HG02938 (cell line): ENCODE data around the gene IGSF21.

Experiments
- ATAC-seq: cut with Tn5 transposase; IDR thresholded peaks from one replicate; pipeline ENCODE4 v1.9.1; 2021; ENCODE audit warnings: mild to moderate bottlenecking, moderate library complexity; ENCODE audit not compliant: unreplicated experiment

Gene IGSF21

GRCh38 chr1:18290740-18291412, 183.3 kb downstream of the IGSF21 start:
- ATAC-seq: no peak

- ATAC-seq: no peak
Observed at GRCh38 chr1:18292531-18292930, 184.9 kb downstream of the IGSF21 start.

- no peak for ATAC-seq
Observed at GRCh38 chr1:18293291-18293690, 185.7 kb downstream of the IGSF21 start.

- ATAC-seq: no peak
Observed at GRCh38 chr1:18294437-18295176, 187.0 kb downstream of the IGSF21 start.

GRCh38 chr1:18297896-18298648, 190.5 kb downstream of the IGSF21 start:
- ATAC-seq: no peak

- ATAC-seq: no peak
Observed at GRCh38 chr1:18299441-18300338, 192.1 kb downstream of the IGSF21 start.

GRCh38 chr1:18300376-18300775, 192.8 kb downstream of the IGSF21 start:
- ATAC-seq: no peak

- ATAC-seq: no peak
Observed at GRCh38 chr1:18302788-18303413, 195.3 kb downstream of the IGSF21 start.

- no peak for ATAC-seq
Observed at GRCh38 chr1:18304151-18304869, 196.7 kb downstream of the IGSF21 start.

- ATAC-seq: no peak
Observed at GRCh38 chr1:18305182-18305795, 197.7 kb downstream of the IGSF21 start.

GRCh38 chr1:18307329-18307898, 199.8 kb downstream of the IGSF21 start:
- no peak for ATAC-seq

- no peak for ATAC-seq
Observed at GRCh38 chr1:18309552-18310155, 202.1 kb downstream of the IGSF21 start.

- no peak for ATAC-seq
Observed at GRCh38 chr1:18312961-18313360, 205.4 kb downstream of the IGSF21 start.

GRCh38 chr1:18313523-18313922, 205.9 kb downstream of the IGSF21 start:
- ATAC-seq: no peak

GRCh38 chr1:18314399-18314798, 206.8 kb downstream of the IGSF21 start:
- ATAC-seq: no peak

GRCh38 chr1:18315449-18315848, 207.9 kb downstream of the IGSF21 start:
- ATAC-seq: no peak

GRCh38 chr1:18316764-18317163, 209.2 kb downstream of the IGSF21 start:
- no peak for ATAC-seq

- no peak for ATAC-seq
Observed at GRCh38 chr1:18319099-18319498, 211.5 kb downstream of the IGSF21 start.
